OCI-LY1 (cell line): ENCODE results near the gene CHST12.

Experiments used
- H2AFZ ChIP-seq: fragments of 200-600 bp; sonication (generic), shearing (Covaris generic); 2 replicates; pipeline ENCODE4 v1.6.0; 2014; ENCODE audit warnings: antibody characterized with exemption, mild to moderate bottlenecking, low read length
- H3F3A ChIP-seq: fragments of 200-600 bp; sonication (generic), shearing (Covaris generic); 2 replicates; pipeline ENCODE4 v1.6.0; 2014; ENCODE audit warnings: mild to moderate bottlenecking, antibody characterized with exemption, low read length, moderate library complexity; ENCODE audit not compliant: insufficient read depth
- H3K27ac ChIP-seq: fragments of 200-600 bp; sonication (generic); 2 replicates; pipeline ENCODE4 v1.5.1; 2014; ENCODE audit warnings: low read length, mixed run types, mild to moderate bottlenecking, low read depth; ENCODE audit not compliant: poor library complexity, severe bottlenecking
- H3K27me3 ChIP-seq: fragments of 200-600 bp; sonication (generic); 2 replicates; pipeline ENCODE4 v1.6.0; 2014; ENCODE audit warnings: antibody characterized with exemption, mild to moderate bottlenecking, low read length, moderate library complexity; ENCODE audit not compliant: insufficient read depth
- H3K36me3 ChIP-seq: fragments of 200-600 bp; sonication (generic); 2 replicates; pipeline ENCODE4 v1.6.1; 2014; ENCODE audit warnings: mild to moderate bottlenecking, antibody characterized with exemption, low read length, moderate library complexity, mixed read lengths; ENCODE audit not compliant: insufficient read depth
- H3K4me1 ChIP-seq: fragments of 200-600 bp; sonication (generic); 2 replicates; pipeline ENCODE4 v1.5.1; 2014; ENCODE audit warnings: mild to moderate bottlenecking, low read length, moderate library complexity; ENCODE audit not compliant: insufficient read depth, severe bottlenecking
- H3K4me2 ChIP-seq: fragments of 200-600 bp; sonication (generic), shearing (Covaris generic); 2 replicates; pipeline ENCODE4 v1.6.1; 2014; ENCODE audit warnings: low read length
- H3K4me3 ChIP-seq: fragments of 200-600 bp; sonication (generic); 2 replicates; pipeline ENCODE4 v1.5.1; 2014; ENCODE audit warnings: low read length, low read depth, mild to moderate bottlenecking, mixed read lengths; ENCODE audit not compliant: poor library complexity, severe bottlenecking
- H3K79me2 ChIP-seq: fragments of 200-600 bp; shearing (Covaris generic); 2 replicates; pipeline ENCODE4 v1.6.1; 2016; ENCODE audit warnings: mixed run types, low read length, mixed read lengths; ENCODE audit not compliant: insufficient read depth
- H3K9ac ChIP-seq: fragments of 200-600 bp; sonication (generic), shearing (Covaris generic); 2 replicates; pipeline ENCODE4 v1.6.1; 2014; ENCODE audit warnings: mild to moderate bottlenecking, low read length, mixed read lengths
- H3K9me2 ChIP-seq: fragments of 200-600 bp; sonication (generic), shearing (Covaris generic); 2 replicates; pipeline ENCODE4 v1.6.1; 2014; ENCODE audit warnings: low read depth, mild to moderate bottlenecking, low read length, mixed read lengths
- H3K9me3 ChIP-seq: fragments of 200-600 bp; shearing (Covaris generic); 2 replicates; pipeline ENCODE4 v1.6.1; 2014; ENCODE audit warnings: low read length, mixed read lengths
- H4K20me1 ChIP-seq: fragments of 200-600 bp; sonication (generic), shearing (Covaris generic); 2 replicates; pipeline ENCODE4 v1.6.0; 2016; ENCODE audit warnings: mild to moderate bottlenecking, low read length; ENCODE audit not compliant: insufficient read depth
- CTCF ChIP-seq: fragments of 200-600 bp; sonication (generic), shearing (Covaris generic); IDR thresholded peaks from 2 replicates; pipeline ENCODE4 v1.5.1; 2017; ENCODE audit warnings: mild to moderate bottlenecking, antibody characterized with exemption, low read length, moderate library complexity, mixed read lengths
- EZH2 ChIP-seq: fragments of 200-600 bp; sonication (generic), shearing (Covaris generic); IDR thresholded peaks from 2 replicates; pipeline ENCODE4 v1.8.0; 2017; ENCODE audit warnings: borderline replicate concordance, mixed run types, mild to moderate bottlenecking, antibody characterized with exemption, low read length, moderate library complexity, mixed read lengths

Gene CHST12

DNA sequence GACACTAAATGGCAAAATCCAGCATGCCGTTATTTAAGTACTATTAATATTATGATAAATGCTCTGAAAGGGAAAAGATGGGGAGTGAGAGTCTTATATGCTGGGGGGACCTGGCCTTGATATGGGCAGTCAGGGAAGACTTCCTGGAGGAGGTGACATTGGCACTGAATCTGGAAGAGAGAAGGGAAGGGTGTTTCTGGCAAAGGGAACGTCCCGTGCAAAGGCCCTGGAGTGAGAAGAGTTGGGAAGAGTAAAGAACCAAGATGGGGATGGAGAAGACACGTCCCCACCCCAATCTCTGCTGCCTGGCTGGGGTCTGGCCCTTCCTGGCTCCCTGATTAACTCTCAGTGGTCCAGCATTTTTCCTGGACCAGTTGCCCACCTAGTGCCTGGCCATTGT, 77.8 kb downstream of the CHST12 start:
- no peaks in the 10 kb centered on the region for H3K9me2 ChIP-seq
- peaks cover 21% of the 10 kb centered on the region for H3K27me3 ChIP-seq
- H3K79me2 ChIP-seq: no peaks in the 10 kb centered on the region
- no peaks in the 10 kb centered on the region for H3K36me3 ChIP-seq
- no peaks in the 10 kb centered on the region for H3K9me3 ChIP-seq
- no peak overlapping the region for H3K4me2 ChIP-seq
- no peaks in the 10 kb centered on the region for H3K4me1 ChIP-seq
- no peaks in the 10 kb centered on the region for H3F3A ChIP-seq
- H3K27ac ChIP-seq: no peak overlapping the region
- no peaks in the 10 kb centered on the region for H4K20me1 ChIP-seq
- no peak for TF ChIP-seq EZH2
- no peak for TF ChIP-seq CTCF
- no peak overlapping the region for H2AFZ ChIP-seq
- H3K4me3 ChIP-seq: no peak overlapping the region
- H3K9ac ChIP-seq: no peak overlapping the region

GRCh38 chr7:2482725-2483451, 79.5 kb downstream of the CHST12 start:
- Histone ChIP-seq H3K4me1 (no peaks in the 10 kb centered on the region), H2AFZ (no peak overlapping the region), H3K27ac (no peak overlapping the region), H3K79me2 (no peaks in the 10 kb centered on the region), H3K4me2 (no peak overlapping the region), H4K20me1 (no peaks in the 10 kb centered on the region), H3K36me3 (no peaks in the 10 kb centered on the region), H3K9ac (no peak overlapping the region), H3K27me3 (peaks cover 21% of the 10 kb centered on the region), H3K9me2 (no peaks in the 10 kb centered on the region), H3F3A (no peaks in the 10 kb centered on the region), H3K9me3 (no peaks in the 10 kb centered on the region), H3K4me3 (no peak overlapping the region)
- peak; percentile 49; the same call in 1 of the 2 replicates for TF ChIP-seq CTCF
- no peak for TF ChIP-seq EZH2

GRCh38 chr7:2483494-2483893, 80.1 kb downstream of the CHST12 start:
- Histone ChIP-seq H3K79me2 (no peaks in the 10 kb centered on the region), H3K36me3 (no peaks in the 10 kb centered on the region), H3K4me3 (no peak overlapping the region), H3K9me2 (no peaks in the 10 kb centered on the region), H3K4me2 (no peak overlapping the region), H3K9ac (no peak overlapping the region), H4K20me1 (no peaks in the 10 kb centered on the region), H2AFZ (no peak overlapping the region), H3K9me3 (no peaks in the 10 kb centered on the region), H3K27ac (no peak overlapping the region), H3K27me3 (peaks cover 16% of the 10 kb centered on the region; the same call in 1 of the 2 replicates), H3K4me1 (no peaks in the 10 kb centered on the region), H3F3A (no peaks in the 10 kb centered on the region)
- TF ChIP-seq CTCF (no peak), EZH2 (no peak)
